GM08714 (cell line): Measurements from ENCODE around the gene CYSLTR2.

Experiments used
- H3K4me3 ChIP-seq: fragments of 200-500 bp; sonication (Bioruptor generic); 2 replicates; pipeline ENCODE4 v1.5.1; 2014; ENCODE audit warnings: mild to moderate bottlenecking, low read length, inconsistent platforms
- ZNF274 ChIP-seq: IDR thresholded peaks from 2 replicates; pipeline ENCODE4 v1.6.1; 2012; ENCODE audit warnings: mild to moderate bottlenecking, low read depth, low read length

The CYSLTR2 gene

GRCh38 chr13:48653472-48653939 is at the start of gene CYSLTR2:
TSS of gene CYSLTR2 (plus strand) at chr13:48653929. CDS start at chr13:48706818, 52,889 bp downstream.
- H3K4me3 ChIP-seq = no peak within 1 kb of the TSS
- TF ChIP-seq ZNF274 = no peak

- no peak for TF ChIP-seq ZNF274
- H3K4me3 ChIP-seq = no peak overlapping the region
Observed at GRCh38 chr13:48615049-48615448, 38.7 kb upstream of the CYSLTR2 start.

GRCh38 chr13:48618937-48619336 is 34.8 kb upstream of the CYSLTR2 start:
- no peak for TF ChIP-seq ZNF274

GRCh38 chr13:48621056-48621455 is 32.7 kb upstream of the CYSLTR2 start:
- no peak overlapping the region for H3K4me3 ChIP-seq
- no peak for TF ChIP-seq ZNF274

More at GRCh38 chr13:48618937-48619336, 34.8 kb upstream of the CYSLTR2 start:
- H3K4me3 ChIP-seq = no peak overlapping the region

GRCh38 chr13:48624016-48624415 is 29.7 kb upstream of the CYSLTR2 start:
- TF ChIP-seq ZNF274 = no peak
- H3K4me3 ChIP-seq = no peak overlapping the region

- TF ChIP-seq ZNF274 = no peak
- no peak overlapping the region for H3K4me3 ChIP-seq
Observed at GRCh38 chr13:48624858-48625257, 28.9 kb upstream of the CYSLTR2 start.

GRCh38 chr13:48625413-48626076 is 28.2 kb upstream of the CYSLTR2 start:
- no peak overlapping the region for H3K4me3 ChIP-seq

GRCh38 chr13:48626077-48626449 is 27.7 kb upstream of the CYSLTR2 start:
- no peak overlapping the region for H3K4me3 ChIP-seq
- no peak for TF ChIP-seq ZNF274

More at GRCh38 chr13:48625413-48626076, 28.2 kb upstream of the CYSLTR2 start:
- no peak for TF ChIP-seq ZNF274

- TF ChIP-seq ZNF274 = no peak
- H3K4me3 ChIP-seq = no peak overlapping the region
Observed at GRCh38 chr13:48626726-48627451, 26.8 kb upstream of the CYSLTR2 start.

- no peak overlapping the region for H3K4me3 ChIP-seq
- no peak for TF ChIP-seq ZNF274
Observed at GRCh38 chr13:48629277-48629676, 24.5 kb upstream of the CYSLTR2 start.

- no peak overlapping the region for H3K4me3 ChIP-seq
- no peak for TF ChIP-seq ZNF274
Observed at GRCh38 chr13:48630291-48630690, 23.4 kb upstream of the CYSLTR2 start.

- no peak overlapping the region for H3K4me3 ChIP-seq
- no peak for TF ChIP-seq ZNF274
Observed at GRCh38 chr13:48630773-48631172, 23.0 kb upstream of the CYSLTR2 start.

GRCh38 chr13:48631441-48631840 is 22.3 kb upstream of the CYSLTR2 start:
- H3K4me3 ChIP-seq = no peak overlapping the region
- TF ChIP-seq ZNF274 = no peak

GRCh38 chr13:48633700-48634099 is 20.0 kb upstream of the CYSLTR2 start:
- no peak overlapping the region for H3K4me3 ChIP-seq
- TF ChIP-seq ZNF274 = no peak

- no peak for TF ChIP-seq ZNF274
- H3K4me3 ChIP-seq = no peak overlapping the region
Observed at GRCh38 chr13:48634636-48635035, 19.1 kb upstream of the CYSLTR2 start.
